GM12875 (cell line): ENCODE results near the gene SLC16A1.

Experiments used
- H3K4me3 ChIP-seq: one replicate; pipeline ENCODE4 v1.5.1; 2011; ENCODE audit warnings: low read depth, low read length, control low read depth
- CTCF ChIP-seq: IDR thresholded peaks from 2 replicates; pipeline ENCODE4 v1.5.1; 2011; ENCODE audit warnings: low read depth, mild to moderate bottlenecking, control low read depth, inconsistent platforms, low read length, moderate library complexity, borderline replicate concordance; ENCODE audit not compliant: insufficient read depth

Gene SLC16A1

GRCh38 chr1:112937070-112937469 is 18.9 kb downstream of the SLC16A1 start:
- no peak for TF ChIP-seq CTCF
- H3K4me3 ChIP-seq: no peak overlapping the region

- no peak for TF ChIP-seq CTCF
Measured at GRCh38 chr1:112935461-112936111, 20.4 kb downstream of the SLC16A1 start.

GRCh38 chr1:112934577-112934976 is 21.4 kb downstream of the SLC16A1 start:
- TF ChIP-seq CTCF: no peak
- no peak overlapping the region for H3K4me3 ChIP-seq

More at GRCh38 chr1:112935461-112936111, 20.4 kb downstream of the SLC16A1 start:
- H3K4me3 ChIP-seq: no peak overlapping the region

GRCh38 chr1:112933820-112934571 is 22.0 kb downstream of the SLC16A1 start:
- no peak for TF ChIP-seq CTCF

GRCh38 chr1:112929979-112930378 is 26.0 kb downstream of the SLC16A1 start:
- no peak overlapping the region for H3K4me3 ChIP-seq
- TF ChIP-seq CTCF: no peak

More at GRCh38 chr1:112933820-112934571, 22.0 kb downstream of the SLC16A1 start:
- no peak overlapping the region for H3K4me3 ChIP-seq

- no peak overlapping the region for H3K4me3 ChIP-seq
- no peak for TF ChIP-seq CTCF
Measured at GRCh38 chr1:112927462-112927990, 28.5 kb downstream of the SLC16A1 start.
